Right cardiac atrium (tissue), 5 donors: ENCODE results near the gene PIGU. TPM values are rescaled to one million over a fixed set of nuclear protein-coding genes. Genes with fewer than 3 reads are reported as not detected.

ENCODE experiments used
- ATAC-seq, 2 donors: fragments of 200-7000 bp; cut with Tn5 transposase; one replicate each; pipeline versions ENCODE4 v1.8.0 to v1.9.1; 2020; ENCODE audit warnings: moderate library complexity in 2 of 2, mild to moderate bottlenecking in 1 of 2
- DNase-seq, 3 donors: peaks; one replicate each; pipeline ENCODE4 v3.0.0-alpha.2; 2020
- H3K27ac ChIP-seq: one replicate; pipeline ENCODE4 v1.5.1; 2013; ENCODE audit warnings: mild to moderate bottlenecking, low read length, control low read depth, moderate library complexity
- H3K27me3 ChIP-seq: one replicate; pipeline ENCODE4 v1.6.1; 2013; ENCODE audit not compliant: control insufficient read depth, insufficient read depth
- H3K4me1 ChIP-seq: one replicate; pipeline ENCODE4 v1.6.1; 2013; ENCODE audit warnings: low read length; ENCODE audit not compliant: control insufficient read depth, insufficient read depth
- H3K4me3 ChIP-seq: one replicate; pipeline ENCODE4 v1.5.1; 2013; ENCODE audit warnings: low read length, control low read depth
- H3K9me3 ChIP-seq: one replicate; pipeline ENCODE4 v1.6.1; 2013; ENCODE audit warnings: low read length; ENCODE audit not compliant: control insufficient read depth
- WGBS: extraction: QIAGEN DNeasy Blood & Tissue Kit; methylation state at CpG from one replicate; pipeline ENCODE4 v1.1.7; 2013; 5-methylcytosine and 5-hydroxymethylcytosine counted together
- intact Hi-C, 4 donors: fragments of 100-400 bp; cut with DNase I; formaldehyde crosslinking; loops; one replicate each; pipeline versions ENCODE4 v1.11.0 to v1.14.0; 2022 to 2023
- polyA plus RNA-seq: library from polyadenylated mRNA; stranded (reverse); fragments of 200-250 nt; gene quantifications from one replicate; pipeline ENCODE4 v1.2.3, GENCODE V29; 2013
- total RNA-seq, 4 donors: library from RNA; stranded (reverse); fragmentation: NEBNext Ultra II Directional; extraction: Animal tissue kit (Norgen Biotek cat#: 25700); gene quantifications; one replicate each; pipeline ENCODE4 v1.2.1, GENCODE V29; 2021
- donor health status: healthy with polysubstance abuse.
- donor health status: DM: no; HTN: yes; CAD: no.
- donor health status: DM: no; HTN: no; CAD: no.
- donor health status: DM: no; HTN: yes; CAD: no; lungs with severe emphysema.
- donor health status: DM: yes; HTN: yes; CAD: no.

The PIGU gene
- total and polyA plus RNA-seq, 5 donors = 11.6 to 18.9 (median 14.2) TPM

GRCh38 chr20:34585019-34585418, 91.9 kb downstream of the PIGU start:
- DNase-seq = no peak
- H3K4me3 ChIP-seq = no peak overlapping the region
- H3K27ac ChIP-seq = no peak overlapping the region
- no peaks in the 10 kb centered on the region for H3K4me1 ChIP-seq
- intact Hi-C loops = loop anchor here in 1 of 4 donors (10.0 kb wide), 1 partner anchor 120 kb away; the partner anchor contains the start of gene TP53INP2
- 96% methylated on average over 5 of the region's 5 CpGs for WGBS
- ATAC-seq = no peak
- H3K9me3 ChIP-seq = no peaks in the 10 kb centered on the region
- H3K27me3 ChIP-seq = no peaks in the 10 kb centered on the region

DNA sequence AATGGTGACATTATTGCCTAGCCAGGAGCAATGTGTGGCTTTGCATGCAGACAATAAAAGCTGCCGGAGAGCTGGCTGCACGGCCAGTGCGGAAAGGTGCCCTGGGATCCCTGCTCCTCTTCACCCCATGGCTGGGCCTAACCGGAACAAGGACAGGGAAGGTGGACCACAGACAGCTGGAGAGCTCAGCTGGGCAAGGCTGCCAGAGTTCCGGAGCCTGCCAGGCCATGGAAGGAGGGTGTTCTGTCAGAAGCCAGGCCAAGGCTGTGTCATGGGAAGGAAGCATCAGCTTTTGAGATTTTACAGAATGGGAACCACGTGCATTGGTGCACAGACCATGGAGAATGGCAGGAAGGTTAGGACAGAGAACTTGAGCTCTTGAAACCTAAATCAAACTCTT, 93.3 kb downstream of the PIGU start:
- Histone ChIP-seq H3K27me3 (no peaks in the 10 kb centered on the region), H3K4me1 (peaks cover 3% of the 10 kb centered on the region), H3K27ac (peak overlapping the region; percentile 72), H3K4me3 (no peak overlapping the region), H3K9me3 (no peaks in the 10 kb centered on the region)
- WGBS = 69% methylated on average over 6 of the region's 6 CpGs
- DNase-seq (peak in 1 of 3 donors; percentile 68), ATAC-seq (no peak)
- intact Hi-C loops = loop anchor here in 3 of 4 donors (5.0 to 10.0 kb wide), 2 partner anchors 121 to 189 kb away; partner anchors contain the start of gene TP53INP2 (in 1 of the 3)

GRCh38 chr20:34582911-34583310, 94.0 kb downstream of the PIGU start:
- WGBS = 86% methylated on average over 4 of the region's 4 CpGs
- ATAC-seq (no peak), DNase-seq (no peak)
- intact Hi-C loops = loop anchor here in 3 of 4 donors (5.0 to 10.0 kb wide), 2 partner anchors 122 to 189 kb away; partner anchors contain the start of gene TP53INP2 (in 1 of the 3)
- Histone ChIP-seq H3K9me3 (no peaks in the 10 kb centered on the region), H3K4me3 (no peak overlapping the region), H3K27me3 (no peaks in the 10 kb centered on the region), H3K4me1 (peaks cover 5% of the 10 kb centered on the region), H3K27ac (peak overlapping the region; percentile 72)

GRCh38 chr20:34582221-34582620, 94.7 kb downstream of the PIGU start:
- intact Hi-C loops = loop anchor here in 3 of 4 donors (5.0 to 10.0 kb wide), 2 partner anchors 123 to 190 kb away; partner anchors contain the start of gene TP53INP2 (in 1 of the 3)
- no peak for ATAC-seq
- Histone ChIP-seq H3K4me3 (no peak overlapping the region), H3K9me3 (no peaks in the 10 kb centered on the region), H3K27me3 (no peaks in the 10 kb centered on the region), H3K4me1 (peaks cover 5% of the 10 kb centered on the region), H3K27ac (no peak overlapping the region)
- 59% methylated on average over 4 of the region's 4 CpGs for WGBS
- DNase-seq = no peak

- Histone ChIP-seq H3K4me1 (peaks cover 5% of the 10 kb centered on the region), H3K27ac (peak overlapping the region; percentile 28), H3K27me3 (no peaks in the 10 kb centered on the region), H3K4me3 (no peak overlapping the region), H3K9me3 (no peaks in the 10 kb centered on the region)
- intact Hi-C loops = loop anchor here in 3 of 4 donors (5.0 to 10.0 kb wide), 2 partner anchors 123 to 191 kb away; partner anchors contain the start of gene TP53INP2 (in 1 of the 3)
- peak; percentile 50 to 83 (median 79) for DNase-seq
- peak; percentile 60 to 77 for ATAC-seq
- WGBS = 77% methylated on average over 11 of the region's 11 CpGs
These were observed 95.3 kb downstream of the PIGU start for GRCh38 chr20:34581341-34582184.

GRCh38 chr20:34579979-34580940, 96.6 kb downstream of the PIGU start:
- DNase-seq (no peak), ATAC-seq (no peak)
- intact Hi-C loops = loop anchor here (2.0 to 10.0 kb wide), 4 partner anchors 125 to 192 kb away; partner anchors contain the start of gene TP53INP2 (in 1 of the 4)
- 93% methylated on average over 7 of the region's 7 CpGs for WGBS
- no peak overlapping the region for H3K27ac ChIP-seq
- no peak overlapping the region for H3K4me3 ChIP-seq
- H3K9me3 ChIP-seq = no peaks in the 10 kb centered on the region
- H3K4me1 ChIP-seq = peaks cover 5% of the 10 kb centered on the region
- H3K27me3 ChIP-seq = no peaks in the 10 kb centered on the region

DNA sequence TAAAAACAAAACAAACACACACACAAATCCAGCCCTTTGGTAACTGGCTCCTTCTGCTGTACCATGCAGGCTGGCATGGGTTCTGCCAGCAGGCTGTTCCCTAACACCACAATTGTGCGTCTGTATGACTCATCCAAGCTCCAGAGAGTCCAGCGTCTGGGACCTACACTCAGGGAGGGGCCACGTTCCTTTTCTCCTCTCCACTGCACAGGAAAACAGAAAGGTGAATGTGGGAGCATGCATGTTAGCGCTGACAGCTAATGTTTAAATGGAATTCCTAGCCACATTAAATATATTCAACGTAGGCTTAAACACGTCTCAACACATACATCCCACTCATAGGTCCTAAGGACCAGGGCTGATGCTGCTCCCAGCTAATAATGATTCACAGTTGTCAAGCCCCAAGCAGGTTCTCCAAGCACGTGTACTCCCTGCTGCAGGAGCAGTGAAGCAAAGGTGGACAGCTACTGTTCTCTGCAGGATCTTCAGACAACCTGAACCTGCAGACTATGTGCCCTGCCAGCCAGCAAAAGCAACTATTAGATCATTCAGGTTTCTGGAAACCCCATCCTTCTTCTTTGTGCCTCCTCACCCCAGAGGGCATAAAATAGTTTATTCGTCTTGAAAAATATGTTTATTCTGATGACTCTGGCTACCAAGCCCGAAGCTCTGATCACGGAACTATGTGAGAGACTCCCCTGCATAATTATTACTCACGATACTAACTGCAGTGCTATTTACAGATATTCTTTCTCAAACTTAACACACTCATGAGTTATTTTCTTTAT, 97.5 kb downstream of the PIGU start:
- Histone ChIP-seq H3K9me3 (no peaks in the 10 kb centered on the region), H3K4me1 (peaks cover 5% of the 10 kb centered on the region), H3K27me3 (no peaks in the 10 kb centered on the region), H3K27ac (no peak overlapping the region), H3K4me3 (no peak overlapping the region)
- DNase-seq = peak; percentile 64 to 85 (median 82)
- WGBS = 72% methylated on average over 11 of the region's 11 CpGs
- peak; percentile 86 to 87 for ATAC-seq
- intact Hi-C loops = loop anchor here in 2 of 4 donors (2.0 to 10.0 kb wide), 2 partner anchors 185 to 189 kb away; no protein-coding TSS in a partner anchor

GRCh38 chr20:34578521-34578920, 98.4 kb downstream of the PIGU start:
- WGBS = 44% methylated on average over 6 of the region's 6 CpGs
- Histone ChIP-seq H3K4me3 (no peak overlapping the region), H3K27ac (peak overlapping the region; percentile 38), H3K9me3 (no peaks in the 10 kb centered on the region), H3K4me1 (peaks cover 5% of the 10 kb centered on the region), H3K27me3 (no peaks in the 10 kb centered on the region)
- DNase-seq (peak in 2 of 3 donors; percentile 63 to 66), ATAC-seq (peak; percentile 50 to 61)
- intact Hi-C loops = loop anchor here in 2 of 4 donors (2.0 to 10.0 kb wide), 2 partner anchors 186 to 190 kb away; no protein-coding TSS in a partner anchor

DNA sequence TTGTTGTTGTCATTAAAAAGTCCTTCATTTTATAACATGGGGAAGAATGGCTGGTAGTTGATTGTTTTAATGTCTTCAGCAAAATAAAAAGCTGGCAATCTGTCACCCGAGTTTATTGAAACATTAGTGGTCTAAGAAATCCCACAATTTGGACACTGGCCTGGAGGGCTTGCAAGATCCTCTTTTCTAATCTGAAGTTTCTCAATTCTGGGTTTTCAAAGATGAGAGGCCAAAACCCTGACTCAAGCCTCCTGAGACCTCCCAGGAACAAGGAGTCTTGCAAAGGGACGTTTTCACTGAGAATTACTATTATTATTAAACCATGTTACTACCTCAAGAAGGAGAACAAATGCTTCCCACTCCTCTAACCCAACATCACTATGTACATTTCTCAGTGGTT, 98.9 kb downstream of the PIGU start:
- peaks cover 5% of the 10 kb centered on the region for H3K4me1 ChIP-seq
- WGBS = 45% methylated on average over 2 of the region's 2 CpGs
- H3K4me3 ChIP-seq = no peak overlapping the region
- H3K27ac ChIP-seq = peak overlapping the region; percentile 38
- ATAC-seq (peak in 1 of 2 donors; percentile 16), DNase-seq (peak in 1 of 3 donors; percentile 45)
- intact Hi-C loops = loop anchor here in 2 of 4 donors (2.0 to 10.0 kb wide), 2 partner anchors 187 to 191 kb away; no protein-coding TSS in a partner anchor
- H3K9me3 ChIP-seq = no peaks in the 10 kb centered on the region
- H3K27me3 ChIP-seq = no peaks in the 10 kb centered on the region
